Esophagus muscularis mucosa (tissue), 4 donors: ENCODE measurements around the gene PRR35. TPM values are rescaled to one million over a fixed set of nuclear protein-coding genes. Genes with fewer than 3 reads are reported as not detected.

Source experiments
- DNase-seq: peaks from one replicate; pipeline ENCODE4 v3.0.0-alpha.2; 2017; ENCODE audit errors: extremely low spot score
- H3K27ac ChIP-seq, 4 donors: fragments of 200-600 bp; sonication (generic); replicated peaks in 1 of 4; 1 replicate in 3 of 4; 2 replicates in 1 of 4; pipeline ENCODE4 v1.5.1; 2016 to 2019; ENCODE audit warnings: mild to moderate bottlenecking in 1 of 4
- H3K27me3 ChIP-seq, 4 donors: fragments of 200-600 bp; sonication (generic); one replicate each; pipeline versions ENCODE4 v1.5.1 to v1.6.0; 2016 to 2019
- H3K36me3 ChIP-seq, 4 donors: fragments of 200-600 bp; sonication (generic); one replicate each; pipeline ENCODE4 v1.5.1; 2016 to 2019
- H3K4me1 ChIP-seq, 4 donors: fragments of 200-600 bp; sonication (generic); one replicate each; pipeline ENCODE4 v1.5.1; 2016 to 2019
- H3K4me3 ChIP-seq, 4 donors: fragments of 200-600 bp; sonication (generic); 1 replicate in 2 of 4; 2 replicates in 2 of 4; pipeline ENCODE4 v1.5.1; 2016 to 2019; ENCODE audit warnings: mild to moderate bottlenecking in 4 of 4, moderate library complexity in 1 of 4
- H3K9me3 ChIP-seq, 4 donors: fragments of 200-600 bp; sonication (generic); 1 replicate in 3 of 4; 2 replicates in 1 of 4; pipeline ENCODE4 v1.5.1; 2016 to 2019
- EP300 ChIP-seq: sonication (generic); formaldehyde crosslinking; IDR thresholded peaks from one replicate; pipeline ENCODE4 v1.6.1; 2017; ENCODE audit warnings: antibody characterized with exemption
- POLR2A ChIP-seq: fragments of 450-650 bp; IDR thresholded peaks from one replicate; pipeline ENCODE4 v1.6.1; 2017; ENCODE audit warnings: antibody characterized with exemption, moderate library complexity, mild to moderate bottlenecking, low read depth
- POLR2AphosphoS5 ChIP-seq, 2 donors: sonication (generic); formaldehyde crosslinking; IDR thresholded peaks; one replicate each; pipeline ENCODE4 v1.6.1; 2017; ENCODE audit warnings: antibody characterized with exemption in 2 of 2
- WGBS: methylation state at CpG from one replicate; pipeline ENCODE4 v1.1.5; 2018; 5-methylcytosine and 5-hydroxymethylcytosine counted together
- intact Hi-C: fragments of 100-400 bp; cut with DNase I; formaldehyde crosslinking; loops from one replicate; pipeline ENCODE4 v1.15.1; 2023
- total RNA-seq, 4 donors: library from RNA; depleted of rRNA; stranded (reverse); fragments of >200 nt; gene quantifications; one replicate each; pipeline versions ENCODE4 v1.1.0 to v1.2.1, GENCODE V29; 2016
- TF ChIP-seq, protein P1 (sequence below), 3 experiments: fragments of 200-600 bp in 2 of 3; fragments of 450-650 bp in 1 of 3; sonication (generic) in 2 of 3; IDR thresholded peaks; one replicate each; pipeline ENCODE4 v1.5.1; 2017 to 2019; ENCODE audit warnings: antibody characterized with exemption in 3 of 3, mild to moderate bottlenecking in 2 of 3, moderate library complexity in 1 of 3

Gene PRR35
- total RNA-seq, 4 donors from 2014 or later: not detected

DNA sequence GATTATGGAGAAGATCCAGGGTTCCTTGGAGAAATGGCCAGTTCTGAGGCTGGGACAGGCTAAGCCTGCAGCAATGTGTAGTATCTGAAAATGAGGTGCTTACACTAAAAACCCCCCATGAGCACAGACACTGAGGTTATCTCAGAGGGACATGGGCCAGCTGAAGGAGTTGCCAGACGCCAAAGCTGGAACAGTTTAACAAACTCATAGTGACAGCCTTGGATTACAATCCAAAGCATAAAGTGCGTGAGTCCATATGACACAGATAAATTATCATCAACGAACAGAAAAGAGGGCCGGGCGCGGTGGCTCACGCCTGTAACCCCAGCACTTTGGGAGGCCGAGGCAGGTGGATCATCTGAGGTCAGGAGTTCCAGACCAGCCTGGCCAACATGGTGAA is 43.9 kb upstream of the PRR35 start:
- Histone ChIP-seq H3K9me3 (no peaks in the 10 kb centered on the region), H3K4me3 (no peak overlapping the region), H3K27ac (no peak overlapping the region), H3K27me3 (no peaks in the 10 kb centered on the region), H3K36me3 (peaks cover 27 to 76% (median 70%) of the 10 kb centered on the region in 4 donors), H3K4me1 (no peaks in the 10 kb centered on the region)
- intact Hi-C loops: no loop called here
- TF ChIP-seq EP300: no peak
- TF ChIP-seq, protein P1, sequence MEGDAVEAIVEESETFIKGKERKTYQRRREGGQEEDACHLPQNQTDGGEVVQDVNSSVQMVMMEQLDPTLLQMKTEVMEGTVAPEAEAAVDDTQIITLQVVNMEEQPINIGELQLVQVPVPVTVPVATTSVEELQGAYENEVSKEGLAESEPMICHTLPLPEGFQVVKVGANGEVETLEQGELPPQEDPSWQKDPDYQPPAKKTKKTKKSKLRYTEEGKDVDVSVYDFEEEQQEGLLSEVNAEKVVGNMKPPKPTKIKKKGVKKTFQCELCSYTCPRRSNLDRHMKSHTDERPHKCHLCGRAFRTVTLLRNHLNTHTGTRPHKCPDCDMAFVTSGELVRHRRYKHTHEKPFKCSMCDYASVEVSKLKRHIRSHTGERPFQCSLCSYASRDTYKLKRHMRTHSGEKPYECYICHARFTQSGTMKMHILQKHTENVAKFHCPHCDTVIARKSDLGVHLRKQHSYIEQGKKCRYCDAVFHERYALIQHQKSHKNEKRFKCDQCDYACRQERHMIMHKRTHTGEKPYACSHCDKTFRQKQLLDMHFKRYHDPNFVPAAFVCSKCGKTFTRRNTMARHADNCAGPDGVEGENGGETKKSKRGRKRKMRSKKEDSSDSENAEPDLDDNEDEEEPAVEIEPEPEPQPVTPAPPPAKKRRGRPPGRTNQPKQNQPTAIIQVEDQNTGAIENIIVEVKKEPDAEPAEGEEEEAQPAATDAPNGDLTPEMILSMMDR (IDR thresholded peaks at IDR 0.05): no peak
- TF ChIP-seq POLR2AphosphoS5 (IDR thresholded peaks at IDR 0.05): no peak
- no peak for TF ChIP-seq POLR2A
- DNase-seq: no peak
- 95% methylated on average over 8 of the region's 8 CpGs for WGBS

DNA sequence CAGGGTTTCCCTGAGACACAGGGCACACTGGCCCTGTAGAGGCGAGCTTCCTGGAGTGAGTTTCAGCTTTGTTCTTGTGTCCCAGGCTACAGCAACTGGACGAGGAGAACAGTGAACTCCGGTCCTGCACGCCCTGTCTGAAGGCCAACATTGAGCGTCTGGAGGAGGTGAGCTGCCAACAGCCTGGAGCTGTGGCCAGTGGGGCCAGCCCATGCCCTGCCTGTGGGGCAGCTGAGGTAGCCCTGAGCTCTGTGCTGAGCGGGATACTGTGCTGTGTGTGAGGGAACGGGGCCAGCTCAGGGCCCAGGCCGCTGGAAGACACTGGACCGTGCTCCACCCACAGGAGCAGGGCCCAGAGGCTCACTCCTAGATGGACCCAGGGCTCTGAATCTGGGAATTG is 41.3 kb upstream of the PRR35 start:
- Histone ChIP-seq H3K36me3 (peaks cover 27 to 74% (median 66%) of the 10 kb centered on the region in 4 donors), H3K27me3 (no peaks in the 10 kb centered on the region), H3K9me3 (no peaks in the 10 kb centered on the region), H3K4me3 (no peak overlapping the region), H3K27ac (no peak overlapping the region), H3K4me1 (peaks cover 0 to 2% (median under 1%) of the 10 kb centered on the region in 4 donors)
- intact Hi-C loops: no loop called here
- TF ChIP-seq POLR2AphosphoS5 (IDR thresholded peaks at IDR 0.05): no peak
- no peak for TF ChIP-seq POLR2A
- no peak for TF ChIP-seq EP300
- TF ChIP-seq, protein P1 (IDR thresholded peaks at IDR 0.05): no peak
- no peak for DNase-seq
- 96% methylated on average over 5 of the region's 9 CpGs for WGBS

DNA sequence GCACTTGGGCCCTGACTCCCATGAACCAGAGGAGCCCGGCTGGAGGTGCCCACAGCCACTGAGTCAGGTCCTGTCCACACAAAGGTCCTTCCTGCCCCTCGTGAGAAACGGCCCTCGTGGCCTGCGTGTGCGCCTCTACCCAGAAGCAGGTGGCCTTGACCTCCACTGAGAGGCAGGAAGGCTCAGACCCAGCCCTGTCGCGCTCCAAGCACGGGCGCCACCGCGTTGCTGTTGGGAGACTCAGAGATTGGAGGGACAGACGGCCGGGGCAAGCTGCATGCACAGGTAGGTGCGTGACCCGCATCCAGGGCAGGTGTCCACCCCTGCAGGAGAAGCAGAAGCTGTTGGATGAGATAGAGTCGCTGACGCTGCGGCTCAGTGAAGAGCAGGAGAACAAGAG is 40.8 kb upstream of the PRR35 start:
- no peak overlapping the region for H3K27ac ChIP-seq
- no peaks in the 10 kb centered on the region for H3K27me3 ChIP-seq
- H3K4me1 ChIP-seq: peaks cover 0 to 8% (median 5%) of the 10 kb centered on the region in 4 donors
- DNase-seq: no peak
- 93% methylated on average over 18 of the region's 19 CpGs for WGBS
- peaks cover 27 to 74% (median 63%) of the 10 kb centered on the region in 4 donors for H3K36me3 ChIP-seq
- no peaks in the 10 kb centered on the region for H3K9me3 ChIP-seq
- H3K4me3 ChIP-seq: no peak overlapping the region
- intact Hi-C loops: no loop called here
- TF ChIP-seq EP300: no peak
- TF ChIP-seq, protein P1 (IDR thresholded peaks at IDR 0.05): no peak

DNA sequence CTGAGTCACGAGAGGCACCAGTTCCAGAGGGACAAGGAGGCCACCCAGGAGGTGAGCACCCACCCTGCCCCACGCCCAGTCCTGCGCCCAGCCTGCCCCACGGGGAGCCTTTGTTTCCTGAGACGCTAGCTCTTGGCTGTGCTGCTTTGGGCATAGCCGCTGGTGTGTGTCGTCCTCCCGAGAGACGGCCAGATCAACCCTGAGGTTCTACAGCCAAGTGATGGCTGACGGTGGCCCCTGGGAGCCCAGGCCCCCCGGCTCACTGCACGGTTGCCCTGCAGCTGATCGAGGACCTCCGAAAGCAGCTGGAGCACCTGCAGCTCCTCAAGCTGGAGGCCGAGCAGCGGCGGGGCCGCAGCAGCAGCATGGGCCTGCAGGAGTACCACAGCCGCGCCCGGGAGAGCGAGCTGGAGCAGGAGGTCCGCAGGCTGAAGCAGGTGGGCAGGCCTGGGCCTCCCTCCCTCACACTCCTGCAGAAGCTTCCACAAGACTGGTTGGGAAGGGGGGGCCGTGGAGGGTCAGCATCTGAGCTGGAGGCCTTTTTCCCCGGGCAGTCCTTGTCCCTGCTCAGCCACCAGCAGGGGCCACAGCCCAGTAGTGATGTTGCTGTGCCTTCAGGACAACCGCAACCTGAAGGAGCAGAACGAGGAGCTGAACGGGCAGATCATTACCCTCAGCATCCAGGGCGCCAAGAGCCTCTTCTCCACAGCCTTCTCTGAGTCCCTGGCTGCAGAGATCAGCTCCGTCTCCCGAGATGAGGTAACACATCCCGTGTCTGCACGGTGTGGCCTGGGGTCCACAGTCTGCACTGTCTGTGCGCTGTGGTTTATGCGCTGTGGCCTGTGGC is 40.1 kb upstream of the PRR35 start:
- TF ChIP-seq EP300 (no peak), POLR2AphosphoS5 (IDR thresholded peaks at IDR 0.05) (no peak), POLR2A (no peak)
- TF ChIP-seq, protein P1 (IDR thresholded peaks at IDR 0.05): no peak
- WGBS: 93% methylated on average over 7 of the region's 35 CpGs
- intact Hi-C loops: loop anchor here (10.0 kb wide), 2 partner anchors 95 to 125 kb away; partner anchors contain the start of genes NME4 and RAB11FIP3
- Histone ChIP-seq H3K4me1 (peaks cover 0 to 14% (median 11%) of the 10 kb centered on the region in 4 donors), H3K4me3 (no peak overlapping the region), H3K9me3 (no peaks in the 10 kb centered on the region), H3K27ac (no peak overlapping the region), H3K36me3 (peaks cover 27 to 68% (median 58%) of the 10 kb centered on the region in 4 donors), H3K27me3 (no peaks in the 10 kb centered on the region)
- DNase-seq: no peak
